ENCODE data around the gene CFAP299. TPM values are rescaled to one million over a fixed set of nuclear protein-coding genes. Genes with fewer than 3 reads are reported as not detected.

Gene CFAP299
- total RNA-seq, 1 donor from 2014 or later, result 0.96 TPM

GRCh38 chr4:80831383-80832361 is 496.1 kb downstream of the CFAP299 start:
- DNase-seq (ENCODE audit: low spot score), result no peak

DNA sequence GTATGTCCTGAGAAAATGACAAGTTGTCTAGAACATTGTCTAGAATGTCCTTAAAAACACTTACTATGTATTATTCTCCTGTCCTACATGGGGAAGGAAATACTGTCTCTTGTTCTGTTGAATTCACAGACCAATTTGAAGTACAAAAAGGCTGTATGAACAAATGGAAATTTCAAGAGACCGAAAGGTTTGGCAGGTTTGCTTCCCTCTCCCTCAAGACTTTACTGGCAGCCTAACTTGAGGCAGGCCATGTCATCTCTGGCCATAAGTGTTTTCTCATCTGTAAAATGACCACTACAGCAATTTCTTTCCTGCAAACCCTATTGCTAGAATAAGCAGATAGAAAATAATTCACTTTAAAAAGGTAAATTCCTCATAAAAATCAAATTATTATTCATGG is 503.8 kb downstream of the CFAP299 start:
- DNase-seq (ENCODE audit: low spot score), result no peak

- DNase-seq (ENCODE audit: low spot score), result no peak
These were observed 504.3 kb downstream of the CFAP299 start for GRCh38 chr4:80839792-80840191.

- no peak for DNase-seq (ENCODE audit: low spot score)
These were observed 504.9 kb downstream of the CFAP299 start for GRCh38 chr4:80840396-80840795.

- DNase-seq (ENCODE audit: low spot score), result no peak
These were observed 506.2 kb downstream of the CFAP299 start for GRCh38 chr4:80841587-80842281.

GRCh38 chr4:80846210-80846609 is 510.7 kb downstream of the CFAP299 start:
- no peak for DNase-seq (ENCODE audit: low spot score)

DNA sequence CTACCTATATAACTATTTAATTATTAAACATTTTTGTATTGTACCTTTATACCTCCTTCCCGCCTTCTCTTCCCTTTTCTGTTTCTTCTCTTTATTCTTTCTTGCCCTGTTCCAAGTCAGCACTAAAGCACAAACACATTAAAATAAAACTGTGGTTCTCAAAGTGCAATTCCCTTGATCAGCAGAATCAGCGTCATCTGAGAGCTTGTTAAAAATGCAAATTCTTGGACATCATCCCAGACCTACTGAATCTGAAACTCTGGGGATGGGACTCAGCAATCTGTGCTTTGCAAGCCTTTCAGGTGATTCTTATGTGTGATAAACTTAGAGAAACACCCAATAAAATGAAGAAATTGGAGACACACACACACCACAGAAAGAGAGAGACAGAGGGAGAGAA is 516.5 kb downstream of the CFAP299 start:
- no peak for DNase-seq (ENCODE audit: low spot score)

- no peak for DNase-seq (ENCODE audit: low spot score)
These were observed 538.0 kb downstream of the CFAP299 start for GRCh38 chr4:80873571-80873970.

- no peak for DNase-seq (ENCODE audit: low spot score)
These were observed 539.4 kb downstream of the CFAP299 start for GRCh38 chr4:80874979-80875378.

DNA sequence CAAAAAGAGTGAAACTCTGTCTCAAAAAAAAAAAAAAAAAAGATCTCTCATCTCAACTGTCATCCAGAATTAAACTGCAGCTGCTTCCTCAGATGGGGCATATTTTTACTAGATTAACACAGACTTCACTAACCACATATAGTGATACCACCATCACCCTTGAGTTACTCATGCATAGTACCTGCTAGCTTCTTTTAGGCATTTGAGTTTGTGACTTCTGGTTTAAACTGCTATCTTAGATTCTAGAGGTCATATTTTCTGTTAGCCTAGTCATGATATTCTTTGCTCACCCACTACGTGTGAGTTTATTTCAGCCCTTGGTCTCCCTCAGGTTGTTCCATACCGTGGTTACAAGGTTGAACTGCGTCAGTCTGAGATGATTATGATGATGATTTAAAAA is 540.1 kb downstream of the CFAP299 start:
- no peak for DNase-seq (ENCODE audit: low spot score)

DNA sequence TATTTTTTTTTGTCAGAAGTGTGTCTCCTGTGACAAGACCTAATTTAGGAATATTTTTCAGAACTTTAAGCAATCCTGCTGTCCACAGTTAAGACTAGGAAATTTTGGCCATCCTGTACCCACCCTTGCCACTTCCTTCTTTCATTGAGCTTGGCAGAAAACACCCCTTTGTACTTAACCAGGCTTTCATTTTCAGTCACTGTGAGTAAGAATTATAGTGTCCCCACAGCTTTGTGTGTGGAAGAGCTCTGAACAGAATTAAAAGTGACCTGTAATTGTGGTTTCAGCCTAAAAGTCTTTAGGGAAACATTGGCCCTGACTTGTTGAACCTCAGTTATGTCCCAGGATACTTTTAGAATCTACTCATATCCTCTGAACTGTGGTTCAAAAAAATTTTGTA is 541.3 kb downstream of the CFAP299 start:
- no peak for DNase-seq (ENCODE audit: low spot score)

- DNase-seq (ENCODE audit: low spot score), result no peak
These were observed 542.7 kb downstream of the CFAP299 start for GRCh38 chr4:80878218-80878617.

- no peak for DNase-seq (ENCODE audit: low spot score)
These were observed 562.2 kb downstream of the CFAP299 start for GRCh38 chr4:80897537-80898303.

GRCh38 chr4:80900908-80901307 is 565.4 kb downstream of the CFAP299 start:
- no peak for DNase-seq (ENCODE audit: low spot score)

DNA sequence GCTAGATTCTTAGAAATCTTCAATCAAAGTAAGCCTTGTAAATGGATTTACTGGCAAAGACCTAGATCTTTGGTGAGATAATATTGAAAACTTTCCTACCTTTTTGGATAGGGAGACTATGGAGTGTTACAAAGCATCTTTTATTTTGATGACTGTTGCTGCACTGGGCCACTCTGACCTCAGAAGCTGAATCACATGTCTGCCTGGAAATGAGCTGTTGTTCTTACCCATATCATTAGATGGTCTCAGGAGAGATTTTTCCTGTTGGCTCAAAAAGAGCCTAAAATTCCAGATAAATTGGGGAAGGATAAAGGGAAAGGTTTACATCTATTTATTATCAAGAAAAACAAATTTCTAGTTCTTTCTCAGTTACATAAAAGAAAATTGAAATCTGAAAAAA is 567.5 kb downstream of the CFAP299 start:
- DNase-seq (ENCODE audit: low spot score), result no peak

GRCh38 chr4:80909938-80910337 is 574.4 kb downstream of the CFAP299 start:
- no peak for DNase-seq (ENCODE audit: low spot score)

DNA sequence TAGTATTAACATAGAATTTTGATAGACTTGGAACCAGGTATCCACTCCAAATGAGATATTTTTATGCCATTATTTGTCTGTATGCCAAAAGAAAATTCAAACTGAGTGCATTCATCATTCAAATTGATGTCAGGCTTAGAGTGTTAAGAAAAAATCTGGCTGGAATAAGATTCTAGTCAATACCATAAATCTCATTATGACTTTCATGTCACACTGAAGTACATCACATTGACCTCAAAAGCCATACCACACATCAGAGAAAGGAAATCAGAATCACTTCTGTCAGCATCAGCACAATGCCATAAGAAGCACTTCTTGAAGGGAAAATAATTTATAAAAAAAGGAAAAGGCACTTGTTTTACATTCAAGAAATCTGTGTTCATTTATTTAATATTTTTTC is 575.9 kb downstream of the CFAP299 start:
- no peak for DNase-seq (ENCODE audit: low spot score)

DNA sequence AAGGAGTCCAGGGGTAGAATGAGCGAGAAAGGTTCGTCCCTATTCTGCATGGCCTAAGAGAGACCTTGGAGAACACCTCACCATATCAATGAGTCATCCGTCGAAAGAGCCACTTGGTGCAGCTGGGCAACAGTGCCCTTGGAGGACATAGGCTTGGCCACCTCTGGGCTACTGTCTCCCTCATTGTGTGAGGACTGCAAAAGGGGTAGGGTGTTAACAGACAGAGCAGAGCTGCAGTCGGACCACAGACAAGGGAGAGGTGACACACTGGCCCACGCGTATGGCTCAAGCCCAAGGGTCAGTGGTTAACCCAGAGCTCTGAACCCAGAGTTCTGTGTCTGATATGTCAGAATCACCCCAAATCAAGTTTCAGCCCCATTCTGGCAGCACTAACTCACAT is 576.8 kb downstream of the CFAP299 start:
- no peak for DNase-seq (ENCODE audit: low spot score)

GRCh38 chr4:80913381-80913780 is 577.9 kb downstream of the CFAP299 start:
- no peak for DNase-seq (ENCODE audit: low spot score)

DNA sequence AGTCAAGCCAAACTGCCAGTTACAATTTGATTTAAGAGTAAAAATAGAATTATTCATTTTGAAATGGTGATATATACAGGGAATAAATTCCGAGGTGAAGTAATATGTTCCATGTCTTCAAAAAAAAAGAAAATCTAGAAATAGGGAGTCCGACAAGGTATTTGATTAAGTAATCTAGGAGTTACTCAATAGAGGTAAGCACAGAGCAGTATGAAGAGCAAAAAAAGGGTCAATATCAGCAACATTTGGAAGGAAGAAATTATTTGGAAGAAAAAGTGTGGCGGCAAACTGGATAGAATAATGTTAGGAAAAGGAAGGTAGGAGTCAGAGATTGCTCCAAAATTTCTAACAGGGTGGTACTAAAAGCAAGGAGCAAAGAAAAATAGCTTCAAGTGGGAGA is 581.2 kb downstream of the CFAP299 start:
- DNase-seq (ENCODE audit: low spot score), result no peak

GRCh38 chr4:80918004-80918403 is 582.5 kb downstream of the CFAP299 start:
- DNase-seq (ENCODE audit: low spot score), result no peak

DNA sequence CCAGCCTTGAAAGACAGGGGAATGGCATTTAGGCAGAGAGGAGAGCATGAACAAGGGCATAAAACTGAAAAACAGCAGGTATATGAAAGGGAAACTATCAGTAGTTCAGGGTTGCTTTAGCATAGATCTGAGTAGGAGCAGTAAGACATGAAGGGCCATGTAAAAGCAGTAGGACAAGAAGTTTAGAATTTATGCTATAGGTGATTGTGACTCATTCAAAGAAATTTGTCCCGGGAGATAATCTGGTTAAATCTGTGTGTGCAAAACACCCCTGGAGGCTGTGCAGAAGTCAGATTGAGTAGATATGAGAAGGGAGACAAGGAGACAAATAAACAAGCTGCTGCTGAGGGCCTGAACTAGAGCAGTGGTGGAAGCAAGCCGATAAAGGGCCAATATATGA is 585.9 kb downstream of the CFAP299 start:
- no peak for DNase-seq (ENCODE audit: low spot score)
